Central memory CD8-positive, alpha-beta T cell (primary cell): ENCODE results near the gene HPCAL1.

Experiments used
- ATAC-seq: fragments of 150-1000 bp; cut with Tn5 transposase; replicated peaks from 2 replicates; pipeline ENCODE4 v1.10.0; 2022; ENCODE audit warnings: mild to moderate bottlenecking, moderate FRiP score, moderate number of reproducible peaks; ENCODE audit not compliant: poor library complexity, severe bottlenecking; ENCODE audit errors: extremely low read depth
- DNase-seq, 2 donors: peaks; one replicate each; pipeline ENCODE4 v3.0.0; 2021; ENCODE audit warnings: low spot score in 2 of 2
- H3K27ac Mint-ChIP-seq: one replicate; pipeline ENCODE4 v1.8.0; 2022; ENCODE audit warnings: low read depth, mild to moderate bottlenecking, moderate library complexity, mixed read lengths
- H3K27me3 Mint-ChIP-seq: one replicate; pipeline ENCODE4 v1.8.0; 2022; ENCODE audit warnings: mixed read lengths
- H3K36me3 Mint-ChIP-seq: one replicate; pipeline ENCODE4 v1.8.0; 2022; ENCODE audit warnings: mild to moderate bottlenecking, moderate library complexity, mixed read lengths; ENCODE audit not compliant: insufficient read depth
- H3K4me1 Mint-ChIP-seq: one replicate; pipeline ENCODE4 v1.8.0; 2022; ENCODE audit warnings: mixed read lengths
- H3K4me3 Mint-ChIP-seq: one replicate; pipeline ENCODE4 v1.8.0; 2022; ENCODE audit warnings: mild to moderate bottlenecking, moderate library complexity, mixed read lengths
- H3K9me3 Mint-ChIP-seq: one replicate; pipeline ENCODE4 v1.8.0; 2022; ENCODE audit warnings: mixed read lengths

The HPCAL1 gene

GRCh38 chr2:10388954-10389560 is 86.4 kb downstream of the HPCAL1 start:
- ATAC-seq (no peak), DNase-seq (no peak)
- no peak overlapping the region for H3K4me3 Mint-ChIP-seq
- no peaks in the 10 kb centered on the region for H3K27me3 Mint-ChIP-seq
- H3K36me3 Mint-ChIP-seq: peaks cover 5% of the 10 kb centered on the region
- H3K9me3 Mint-ChIP-seq: no peaks in the 10 kb centered on the region
- no peak overlapping the region for H3K27ac Mint-ChIP-seq
- H3K4me1 Mint-ChIP-seq: peaks cover 53% of the 10 kb centered on the region

GRCh38 chr2:10389573-10389972 is 86.9 kb downstream of the HPCAL1 start:
- DNase-seq: no peak
- Mint-ChIP-seq H3K27ac (no peak overlapping the region), H3K4me1 (peaks cover 52% of the 10 kb centered on the region), H3K4me3 (no peak overlapping the region), H3K9me3 (no peaks in the 10 kb centered on the region), H3K36me3 (peaks cover 5% of the 10 kb centered on the region), H3K27me3 (no peaks in the 10 kb centered on the region)
- ATAC-seq: no peak

GRCh38 chr2:10390369-10390801 is 87.7 kb downstream of the HPCAL1 start:
- Mint-ChIP-seq H3K4me3 (no peak overlapping the region), H3K27ac (no peak overlapping the region), H3K4me1 (peaks cover 52% of the 10 kb centered on the region), H3K9me3 (no peaks in the 10 kb centered on the region), H3K36me3 (peaks cover 5% of the 10 kb centered on the region), H3K27me3 (no peaks in the 10 kb centered on the region)
- no peak for DNase-seq
- ATAC-seq: no peak

GRCh38 chr2:10392100-10392499 is 89.4 kb downstream of the HPCAL1 start:
- Mint-ChIP-seq H3K4me3 (no peak overlapping the region), H3K9me3 (no peaks in the 10 kb centered on the region), H3K27ac (no peak overlapping the region), H3K4me1 (peaks cover 48% of the 10 kb centered on the region), H3K27me3 (no peaks in the 10 kb centered on the region), H3K36me3 (peaks cover 5% of the 10 kb centered on the region)
- DNase-seq (no peak), ATAC-seq (no peak)

GRCh38 chr2:10392548-10392947 is 89.8 kb downstream of the HPCAL1 start:
- ATAC-seq (no peak), DNase-seq (no peak)
- no peak overlapping the region for H3K27ac Mint-ChIP-seq
- H3K36me3 Mint-ChIP-seq: peaks cover 8% of the 10 kb centered on the region
- H3K4me1 Mint-ChIP-seq: peaks cover 44% of the 10 kb centered on the region
- no peak overlapping the region for H3K4me3 Mint-ChIP-seq
- no peaks in the 10 kb centered on the region for H3K9me3 Mint-ChIP-seq
- H3K27me3 Mint-ChIP-seq: no peaks in the 10 kb centered on the region

GRCh38 chr2:10392951-10393639 is 90.4 kb downstream of the HPCAL1 start:
- H3K27me3 Mint-ChIP-seq: no peaks in the 10 kb centered on the region
- ATAC-seq (no peak), DNase-seq (no peak)
- H3K36me3 Mint-ChIP-seq: peaks cover 12% of the 10 kb centered on the region
- H3K9me3 Mint-ChIP-seq: no peaks in the 10 kb centered on the region
- H3K4me3 Mint-ChIP-seq: no peak overlapping the region
- H3K4me1 Mint-ChIP-seq: peaks cover 40% of the 10 kb centered on the region
- no peak overlapping the region for H3K27ac Mint-ChIP-seq

GRCh38 chr2:10393640-10393982 is 90.9 kb downstream of the HPCAL1 start:
- H3K27ac Mint-ChIP-seq: no peak overlapping the region
- H3K4me1 Mint-ChIP-seq: peaks cover 37% of the 10 kb centered on the region
- DNase-seq (no peak), ATAC-seq (no peak)
- H3K27me3 Mint-ChIP-seq: no peaks in the 10 kb centered on the region
- H3K4me3 Mint-ChIP-seq: no peak overlapping the region
- H3K36me3 Mint-ChIP-seq: peaks cover 10% of the 10 kb centered on the region
- H3K9me3 Mint-ChIP-seq: no peaks in the 10 kb centered on the region

GRCh38 chr2:10395893-10396292 is 93.2 kb downstream of the HPCAL1 start:
- H3K9me3 Mint-ChIP-seq: no peaks in the 10 kb centered on the region
- no peak overlapping the region for H3K4me3 Mint-ChIP-seq
- no peak for DNase-seq
- H3K4me1 Mint-ChIP-seq: peaks cover 32% of the 10 kb centered on the region
- no peaks in the 10 kb centered on the region for H3K27me3 Mint-ChIP-seq
- H3K27ac Mint-ChIP-seq: peak overlapping the region; percentile 1
- no peak for ATAC-seq
- H3K36me3 Mint-ChIP-seq: peaks cover 23% of the 10 kb centered on the region

GRCh38 chr2:10396464-10396863 is 93.8 kb downstream of the HPCAL1 start:
- H3K27ac Mint-ChIP-seq: peak overlapping the region; percentile 1
- peaks cover 26% of the 10 kb centered on the region for H3K36me3 Mint-ChIP-seq
- no peak for ATAC-seq
- DNase-seq: no peak
- H3K9me3 Mint-ChIP-seq: no peaks in the 10 kb centered on the region
- H3K4me1 Mint-ChIP-seq: peaks cover 32% of the 10 kb centered on the region
- H3K27me3 Mint-ChIP-seq: no peaks in the 10 kb centered on the region
- no peak overlapping the region for H3K4me3 Mint-ChIP-seq

GRCh38 chr2:10397297-10397875 is 94.7 kb downstream of the HPCAL1 start:
- H3K9me3 Mint-ChIP-seq: no peaks in the 10 kb centered on the region
- H3K27me3 Mint-ChIP-seq: no peaks in the 10 kb centered on the region
- H3K27ac Mint-ChIP-seq: no peak overlapping the region
- ATAC-seq (no peak), DNase-seq (no peak)
- H3K36me3 Mint-ChIP-seq: peaks cover 25% of the 10 kb centered on the region
- no peak overlapping the region for H3K4me3 Mint-ChIP-seq
- peaks cover 35% of the 10 kb centered on the region for H3K4me1 Mint-ChIP-seq

GRCh38 chr2:10397878-10398277 is 95.2 kb downstream of the HPCAL1 start:
- peaks cover 26% of the 10 kb centered on the region for H3K36me3 Mint-ChIP-seq
- no peak for DNase-seq
- no peak overlapping the region for H3K27ac Mint-ChIP-seq
- H3K4me1 Mint-ChIP-seq: peaks cover 35% of the 10 kb centered on the region
- ATAC-seq: no peak
- H3K9me3 Mint-ChIP-seq: no peaks in the 10 kb centered on the region
- H3K27me3 Mint-ChIP-seq: no peaks in the 10 kb centered on the region
- H3K4me3 Mint-ChIP-seq: no peak overlapping the region

GRCh38 chr2:10398496-10398895 is 95.8 kb downstream of the HPCAL1 start:
- ATAC-seq: no peak
- peaks cover 35% of the 10 kb centered on the region for H3K4me1 Mint-ChIP-seq
- DNase-seq: no peak
- H3K36me3 Mint-ChIP-seq: peaks cover 28% of the 10 kb centered on the region
- no peak overlapping the region for H3K4me3 Mint-ChIP-seq
- H3K27me3 Mint-ChIP-seq: no peaks in the 10 kb centered on the region
- no peaks in the 10 kb centered on the region for H3K9me3 Mint-ChIP-seq
- peak overlapping the region; percentile 89 for H3K27ac Mint-ChIP-seq

GRCh38 chr2:10399358-10399757 is 96.7 kb downstream of the HPCAL1 start:
- H3K9me3 Mint-ChIP-seq: no peaks in the 10 kb centered on the region
- peaks cover 30% of the 10 kb centered on the region for H3K36me3 Mint-ChIP-seq

More at GRCh38 chr2:10399358-10399757, 96.7 kb downstream of the HPCAL1 start:
- DNase-seq (no peak), ATAC-seq (no peak)
- no peaks in the 10 kb centered on the region for H3K27me3 Mint-ChIP-seq
- H3K4me3 Mint-ChIP-seq: no peak overlapping the region
- H3K27ac Mint-ChIP-seq: peak overlapping the region; percentile 89
- H3K4me1 Mint-ChIP-seq: peaks cover 31% of the 10 kb centered on the region
